HEK293 (cell line): Measurements from ENCODE around the gene EIPR1.

Experiments
- TF ChIP-seq, protein P1 (sequence below): sonication (generic); formaldehyde crosslinking; IDR thresholded peaks from 2 replicates; pipeline ENCODE4 v1.8.1; 2022; ENCODE audit warnings: mild to moderate bottlenecking, moderate library complexity, missing genetic modification reagents
- TF ChIP-seq, protein P2 (sequence below): fragments of 450-650 bp; formaldehyde crosslinking; IDR thresholded peaks from 2 replicates; pipeline ENCODE4 v1.5.1; 2016; ENCODE audit warnings: missing biosample characterization, missing genetic modification characterization

DNA sequence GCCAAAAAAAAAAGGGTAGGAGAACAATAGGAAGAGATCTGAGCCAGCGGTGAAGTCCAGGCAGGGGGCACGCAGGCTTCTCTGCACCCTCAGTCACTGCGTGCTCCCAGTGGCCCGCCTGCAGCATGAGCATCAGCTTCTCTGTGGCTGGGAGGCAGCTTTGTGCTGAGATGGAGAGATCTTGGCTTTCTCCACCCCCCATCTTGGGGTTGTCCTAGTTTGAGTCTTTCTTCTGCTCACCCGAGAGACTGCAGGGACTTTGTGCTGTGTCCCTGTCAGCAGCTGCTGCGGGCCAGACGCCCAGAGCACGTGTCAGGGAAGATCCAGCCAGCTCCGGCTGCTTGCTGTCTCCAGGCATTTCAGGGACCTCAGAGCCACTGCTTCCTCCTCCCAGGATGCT lies 22.2 kb upstream of the EIPR1 start:
- TF ChIP-seq, protein P1, sequence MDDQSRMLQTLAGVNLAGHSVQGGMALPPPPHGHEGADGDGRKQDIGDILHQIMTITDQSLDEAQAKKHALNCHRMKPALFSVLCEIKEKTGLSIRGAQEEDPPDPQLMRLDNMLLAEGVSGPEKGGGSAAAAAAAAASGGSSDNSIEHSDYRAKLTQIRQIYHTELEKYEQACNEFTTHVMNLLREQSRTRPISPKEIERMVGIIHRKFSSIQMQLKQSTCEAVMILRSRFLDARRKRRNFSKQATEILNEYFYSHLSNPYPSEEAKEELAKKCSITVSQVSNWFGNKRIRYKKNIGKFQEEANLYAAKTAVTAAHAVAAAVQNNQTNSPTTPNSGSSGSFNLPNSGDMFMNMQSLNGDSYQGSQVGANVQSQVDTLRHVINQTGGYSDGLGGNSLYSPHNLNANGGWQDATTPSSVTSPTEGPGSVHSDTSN = no peak
- TF ChIP-seq, protein P2, sequence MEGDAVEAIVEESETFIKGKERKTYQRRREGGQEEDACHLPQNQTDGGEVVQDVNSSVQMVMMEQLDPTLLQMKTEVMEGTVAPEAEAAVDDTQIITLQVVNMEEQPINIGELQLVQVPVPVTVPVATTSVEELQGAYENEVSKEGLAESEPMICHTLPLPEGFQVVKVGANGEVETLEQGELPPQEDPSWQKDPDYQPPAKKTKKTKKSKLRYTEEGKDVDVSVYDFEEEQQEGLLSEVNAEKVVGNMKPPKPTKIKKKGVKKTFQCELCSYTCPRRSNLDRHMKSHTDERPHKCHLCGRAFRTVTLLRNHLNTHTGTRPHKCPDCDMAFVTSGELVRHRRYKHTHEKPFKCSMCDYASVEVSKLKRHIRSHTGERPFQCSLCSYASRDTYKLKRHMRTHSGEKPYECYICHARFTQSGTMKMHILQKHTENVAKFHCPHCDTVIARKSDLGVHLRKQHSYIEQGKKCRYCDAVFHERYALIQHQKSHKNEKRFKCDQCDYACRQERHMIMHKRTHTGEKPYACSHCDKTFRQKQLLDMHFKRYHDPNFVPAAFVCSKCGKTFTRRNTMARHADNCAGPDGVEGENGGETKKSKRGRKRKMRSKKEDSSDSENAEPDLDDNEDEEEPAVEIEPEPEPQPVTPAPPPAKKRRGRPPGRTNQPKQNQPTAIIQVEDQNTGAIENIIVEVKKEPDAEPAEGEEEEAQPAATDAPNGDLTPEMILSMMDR (tag by site-specific recombination) = no peak
